Mammary epithelial cell (primary cell): Measurements from ENCODE around the gene SMCO4.

ENCODE experiments used
- EZH2 ChIP-seq: IDR thresholded peaks from 2 replicates; pipeline ENCODE4 v1.6.1; 2012; ENCODE audit warnings: low read length, inconsistent platforms, borderline replicate concordance
- TF ChIP-seq, protein P1 (sequence below), 2 donors: IDR thresholded peaks in 1 of 2; conservative IDR thresholded peaks in 1 of 2; 2 replicates each; pipeline ENCODE4 v1.5.1; 2011 to 2012; ENCODE audit warnings: inconsistent platforms in 2 of 2, low read length in 2 of 2, mild to moderate bottlenecking in 2 of 2, control low read depth in 1 of 2, low read depth in 1 of 2; ENCODE audit not compliant: insufficient read depth in 1 of 2; ENCODE audit errors: extremely low read depth in 1 of 2

DNA sequence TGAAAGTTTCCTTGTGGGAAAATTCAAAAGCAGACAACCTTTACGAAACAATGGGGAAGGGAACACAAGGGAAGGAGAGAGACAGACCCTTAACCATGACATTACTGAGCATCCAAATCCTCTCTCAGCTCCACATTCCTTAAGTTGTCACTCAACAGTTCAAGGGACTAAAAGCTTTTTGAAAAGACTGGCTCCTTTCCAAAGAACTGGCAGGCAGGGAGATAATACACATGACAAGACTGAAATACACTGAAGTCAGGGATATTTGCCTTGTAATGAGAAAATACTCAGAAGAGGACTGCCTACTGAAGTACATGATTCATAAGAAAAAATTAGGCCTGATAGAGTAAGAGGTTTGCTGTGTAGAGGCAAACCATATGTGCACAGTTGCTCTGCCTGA is 69.1 kb downstream of the SMCO4 start:
- TF ChIP-seq, protein P1, sequence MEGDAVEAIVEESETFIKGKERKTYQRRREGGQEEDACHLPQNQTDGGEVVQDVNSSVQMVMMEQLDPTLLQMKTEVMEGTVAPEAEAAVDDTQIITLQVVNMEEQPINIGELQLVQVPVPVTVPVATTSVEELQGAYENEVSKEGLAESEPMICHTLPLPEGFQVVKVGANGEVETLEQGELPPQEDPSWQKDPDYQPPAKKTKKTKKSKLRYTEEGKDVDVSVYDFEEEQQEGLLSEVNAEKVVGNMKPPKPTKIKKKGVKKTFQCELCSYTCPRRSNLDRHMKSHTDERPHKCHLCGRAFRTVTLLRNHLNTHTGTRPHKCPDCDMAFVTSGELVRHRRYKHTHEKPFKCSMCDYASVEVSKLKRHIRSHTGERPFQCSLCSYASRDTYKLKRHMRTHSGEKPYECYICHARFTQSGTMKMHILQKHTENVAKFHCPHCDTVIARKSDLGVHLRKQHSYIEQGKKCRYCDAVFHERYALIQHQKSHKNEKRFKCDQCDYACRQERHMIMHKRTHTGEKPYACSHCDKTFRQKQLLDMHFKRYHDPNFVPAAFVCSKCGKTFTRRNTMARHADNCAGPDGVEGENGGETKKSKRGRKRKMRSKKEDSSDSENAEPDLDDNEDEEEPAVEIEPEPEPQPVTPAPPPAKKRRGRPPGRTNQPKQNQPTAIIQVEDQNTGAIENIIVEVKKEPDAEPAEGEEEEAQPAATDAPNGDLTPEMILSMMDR (conservative IDR thresholded peaks at IDR 0.05 in 1 of 2, IDR thresholded peaks at IDR 0.05 in 1 of 2; ENCODE audit: extremely low read depth in 1 of 2, insufficient read depth in 1 of 2, low read depth in 1 of 2, low read length in 2 of 2), result no peak
- TF ChIP-seq EZH2, result no peak
